Stomach (tissue), 9 donors: ENCODE results near the gene MYPN. TPM values are rescaled to one million over a fixed set of nuclear protein-coding genes. Genes with fewer than 3 reads are reported as not detected.

ENCODE experiments used
- DNase-seq, 2 donors: peaks; one replicate each; pipeline versions ENCODE4 v3.0.0 to v3.0.0-alpha.2; 2013 to 2019
- H3K27ac ChIP-seq, 5 donors: fragments of 200-600 bp in 4 of 5; sonication (generic) in 4 of 5; one replicate each; pipeline ENCODE4 v1.5.1; 2013 to 2019; ENCODE audit warnings: mild to moderate bottlenecking in 1 of 5, moderate library complexity in 1 of 5
- H3K27me3 ChIP-seq, 3 donors: fragments of 200-600 bp; sonication (generic); one replicate each; pipeline ENCODE4 v1.5.1; 2017 to 2019; ENCODE audit warnings: mixed run types in 1 of 3
- H3K36me3 ChIP-seq, 4 donors: fragments of 200-600 bp; sonication (generic); 1 replicate in 3 of 4; 2 replicates in 1 of 4; pipeline ENCODE4 v1.5.1; 2016 to 2019
- H3K4me1 ChIP-seq, 4 donors: fragments of 200-600 bp; sonication (generic); one replicate each; pipeline ENCODE4 v1.5.1; 2016 to 2019
- H3K4me3 ChIP-seq, 4 donors: fragments of 200-600 bp; sonication (generic) in 3 of 4; one replicate each; pipeline ENCODE4 v1.5.1; 2016 to 2019; ENCODE audit warnings: mild to moderate bottlenecking in 1 of 4
- H3K9me3 ChIP-seq, 4 donors: fragments of 200-600 bp; sonication (generic); one replicate each; pipeline ENCODE4 v1.5.1; 2016 to 2019
- EP300 ChIP-seq: sonication (generic); formaldehyde crosslinking; IDR thresholded peaks from one replicate; pipeline ENCODE4 v1.6.1; 2017; ENCODE audit warnings: antibody characterized with exemption
- POLR2A ChIP-seq, 4 donors: fragments of 450-650 bp; IDR thresholded peaks; one replicate each; pipeline ENCODE4 v1.6.1; 2016; ENCODE audit warnings: antibody characterized with exemption in 4 of 4, control low read depth in 2 of 4, mild to moderate bottlenecking in 1 of 4, moderate library complexity in 1 of 4
- POLR2AphosphoS5 ChIP-seq, 3 donors: sonication (generic); formaldehyde crosslinking; IDR thresholded peaks; one replicate each; pipeline ENCODE4 v1.6.1; 2016; ENCODE audit warnings: antibody characterized with exemption in 3 of 3
- WGBS, 5 donors: extraction: QIAGEN DNeasy Blood & Tissue Kit in 3 of 5; methylation state at CpG; one replicate each; pipeline versions ENCODE4 v1.1.5 to v1.1.7; 2013 to 2018; 5-methylcytosine and 5-hydroxymethylcytosine counted together
- intact Hi-C: fragments of 100-400 bp; cut with DNase I; formaldehyde crosslinking; loops from one replicate; pipeline ENCODE4 v1.15.1; 2023; ENCODE audit warnings: low total_unique reads
- polyA plus RNA-seq, 3 donors: library from polyadenylated mRNA; stranded (reverse); fragments of 200-250 nt; gene quantifications; one replicate each; pipeline ENCODE4 v1.2.3, GENCODE V29; 2013
- total RNA-seq, 5 donors: library from RNA; depleted of rRNA; stranded (reverse); fragments of >200 nt; gene quantifications; one replicate each; pipeline versions ENCODE4 v1.1.0 to v1.2.3, GENCODE V29; 2014 to 2016
- TF ChIP-seq, protein P1 (sequence below), 7 experiments: fragments of 450-650 bp in 4 of 7; fragments of 200-600 bp in 3 of 7; sonication (generic) in 3 of 7; IDR thresholded peaks; one replicate each; pipeline ENCODE4 v1.5.1; 2016 to 2019; ENCODE audit warnings: antibody characterized with exemption in 7 of 7, control low read depth in 2 of 7, mild to moderate bottlenecking in 1 of 7
- donor health status: healthy with polysubstance abuse.
- donor health status: Bipolar disorder and iron deficiency.
- donor health status: healthy.

Gene MYPN
- total and polyA plus RNA-seq, 8 donors = 0.06 to 0.76 (median 0.40) TPM; not detected in 4

DNA sequence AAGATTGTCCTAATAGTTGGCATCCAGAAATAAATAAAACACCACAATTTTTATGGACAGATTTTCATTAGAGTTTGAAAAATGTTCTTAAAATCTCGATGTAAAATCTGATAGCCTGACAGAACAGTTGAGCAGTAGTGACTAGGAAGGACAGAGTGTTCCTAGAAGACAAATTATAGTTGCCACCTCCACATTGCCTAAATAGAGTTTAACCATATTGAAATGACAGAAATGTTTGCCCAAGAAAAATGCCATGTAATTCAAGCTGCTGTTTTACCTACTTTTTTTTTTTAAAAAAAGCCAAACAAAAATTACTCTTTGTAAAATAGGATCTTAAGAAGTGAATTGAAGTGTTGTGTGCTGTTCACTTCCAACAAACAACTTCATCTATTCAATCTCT, 25.3 kb upstream of the MYPN start:
- H3K4me3 ChIP-seq = no peak overlapping the region
- WGBS, 5 donors = 13 to 56% (median 45%) methylated on average over 1 of the region's 1 CpG
- peaks cover 0 to 2% (median 0%) of the 10 kb centered on the region in 4 donors for H3K4me1 ChIP-seq
- H3K27me3 ChIP-seq = peaks cover 0 to 4% (median 0%) of the 10 kb centered on the region in 3 donors
- intact Hi-C loops = loop anchor here (5.0 kb wide), 1 partner anchor 68 kb away; no protein-coding TSS in a partner anchor
- no peaks in the 10 kb centered on the region for H3K9me3 ChIP-seq
- no peak for TF ChIP-seq POLR2AphosphoS5 (IDR thresholded peaks at IDR 0.05)
- no peak for TF ChIP-seq POLR2A (IDR thresholded peaks at IDR 0.05)
- no peak for TF ChIP-seq EP300
- TF ChIP-seq, protein P1, sequence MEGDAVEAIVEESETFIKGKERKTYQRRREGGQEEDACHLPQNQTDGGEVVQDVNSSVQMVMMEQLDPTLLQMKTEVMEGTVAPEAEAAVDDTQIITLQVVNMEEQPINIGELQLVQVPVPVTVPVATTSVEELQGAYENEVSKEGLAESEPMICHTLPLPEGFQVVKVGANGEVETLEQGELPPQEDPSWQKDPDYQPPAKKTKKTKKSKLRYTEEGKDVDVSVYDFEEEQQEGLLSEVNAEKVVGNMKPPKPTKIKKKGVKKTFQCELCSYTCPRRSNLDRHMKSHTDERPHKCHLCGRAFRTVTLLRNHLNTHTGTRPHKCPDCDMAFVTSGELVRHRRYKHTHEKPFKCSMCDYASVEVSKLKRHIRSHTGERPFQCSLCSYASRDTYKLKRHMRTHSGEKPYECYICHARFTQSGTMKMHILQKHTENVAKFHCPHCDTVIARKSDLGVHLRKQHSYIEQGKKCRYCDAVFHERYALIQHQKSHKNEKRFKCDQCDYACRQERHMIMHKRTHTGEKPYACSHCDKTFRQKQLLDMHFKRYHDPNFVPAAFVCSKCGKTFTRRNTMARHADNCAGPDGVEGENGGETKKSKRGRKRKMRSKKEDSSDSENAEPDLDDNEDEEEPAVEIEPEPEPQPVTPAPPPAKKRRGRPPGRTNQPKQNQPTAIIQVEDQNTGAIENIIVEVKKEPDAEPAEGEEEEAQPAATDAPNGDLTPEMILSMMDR (IDR thresholded peaks at IDR 0.05) = no peak
- no peak overlapping the region for H3K27ac ChIP-seq
- no peaks in the 10 kb centered on the region for H3K36me3 ChIP-seq
- no peak for DNase-seq

- DNase-seq = no peak
- Histone ChIP-seq H3K36me3 (no peaks in the 10 kb centered on the region), H3K4me1 (peaks cover 0 to 2% (median 0%) of the 10 kb centered on the region in 4 donors), H3K27ac (no peak overlapping the region), H3K27me3 (peaks cover 0 to 4% (median 0%) of the 10 kb centered on the region in 3 donors), H3K9me3 (no peaks in the 10 kb centered on the region), H3K4me3 (no peak overlapping the region)
- intact Hi-C loops = loop anchor here (5.0 kb wide), 1 partner anchor 68 kb away; no protein-coding TSS in a partner anchor
- TF ChIP-seq, protein P1 (IDR thresholded peaks at IDR 0.05) = no peak
- TF ChIP-seq POLR2A (IDR thresholded peaks at IDR 0.05) (no peak), POLR2AphosphoS5 (IDR thresholded peaks at IDR 0.05) (no peak), EP300 (no peak)
- 92 to 95% (median 93%) methylated on average over 4 of the region's 4 CpGs for WGBS, 5 donors
These were observed 24.8 kb upstream of the MYPN start for GRCh38 chr10:68084469-68084868.

DNA sequence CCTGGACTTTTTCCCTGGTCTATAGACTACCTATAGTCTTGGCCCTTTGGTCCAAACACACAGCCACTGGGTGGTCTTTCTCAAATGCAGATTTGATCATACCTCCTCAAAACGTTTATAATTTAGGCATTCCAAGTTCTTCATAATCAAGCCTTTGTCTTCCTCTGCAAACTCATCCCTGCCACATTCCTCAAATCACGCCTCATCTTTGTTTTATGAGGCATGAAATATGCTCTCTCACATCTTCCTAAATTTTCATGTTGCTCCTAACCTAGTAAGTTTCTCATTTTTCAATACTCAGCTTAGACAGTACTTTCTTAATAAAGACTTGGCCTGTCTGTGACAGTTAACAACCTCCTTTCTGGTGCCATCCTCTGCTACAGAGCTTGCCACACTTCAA, 23.3 kb upstream of the MYPN start:
- TF ChIP-seq, protein P1 (IDR thresholded peaks at IDR 0.05) = no peak
- TF ChIP-seq EP300 = no peak
- TF ChIP-seq POLR2AphosphoS5 (IDR thresholded peaks at IDR 0.05) = no peak
- no peak for TF ChIP-seq POLR2A (IDR thresholded peaks at IDR 0.05)
- intact Hi-C loops = loop anchor here (5.0 kb wide), 1 partner anchor 199 kb away; no protein-coding TSS in a partner anchor
- no peak overlapping the region for H3K27ac ChIP-seq
- H3K4me1 ChIP-seq = peaks cover 0 to 2% (median 0%) of the 10 kb centered on the region in 4 donors
- WGBS, 5 donors = 61 to 78% (median 66%) methylated on average over 2 of the region's 2 CpGs
- H3K27me3 ChIP-seq = peaks cover 0 to 4% (median 0%) of the 10 kb centered on the region in 3 donors
- DNase-seq = no peak
- H3K36me3 ChIP-seq = no peaks in the 10 kb centered on the region
- H3K4me3 ChIP-seq = no peak overlapping the region
- H3K9me3 ChIP-seq = no peaks in the 10 kb centered on the region

DNA sequence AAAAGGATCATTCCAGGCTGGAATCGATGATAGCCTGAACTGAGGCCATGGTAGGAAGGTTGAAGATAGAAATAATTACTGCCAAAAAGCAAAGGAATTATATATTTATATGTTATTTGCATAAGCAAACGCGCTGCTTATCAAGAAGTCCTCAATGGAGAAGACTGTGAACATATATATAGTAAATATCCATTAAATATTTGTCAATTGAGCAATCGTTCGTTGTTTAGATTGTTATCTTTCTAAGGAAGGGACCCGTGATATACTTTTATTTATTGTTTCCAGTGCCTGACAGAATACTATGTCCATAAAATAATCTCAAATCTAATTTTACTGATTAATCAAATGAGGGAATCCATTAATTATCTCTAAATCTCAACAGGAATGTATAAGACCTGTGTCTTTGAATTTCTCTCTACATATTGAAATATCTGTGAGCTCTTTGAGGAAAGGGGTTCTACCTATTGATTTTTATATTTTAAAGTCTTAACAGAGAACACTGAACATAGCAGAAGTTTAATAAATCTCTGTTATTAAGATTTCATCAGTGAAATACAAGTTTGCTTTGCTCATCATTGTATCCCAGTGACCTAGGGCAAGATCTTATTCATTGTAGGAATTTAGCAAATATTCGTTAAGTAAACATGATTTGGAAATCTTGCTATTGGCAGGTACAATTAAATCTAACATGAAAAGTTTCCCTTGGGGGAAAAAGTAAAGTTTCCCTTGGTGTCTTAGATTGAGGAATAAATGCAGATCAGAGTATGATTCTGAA, 22.2 kb upstream of the MYPN start:
- intact Hi-C loops = loop anchor here (5.0 kb wide), 1 partner anchor 200 kb away; no protein-coding TSS in a partner anchor
- no peak overlapping the region for H3K27ac ChIP-seq
- 39 to 69% (median 57%) methylated on average over 7 of the region's 7 CpGs for WGBS, 5 donors
- no peak for TF ChIP-seq POLR2AphosphoS5 (IDR thresholded peaks at IDR 0.05)
- TF ChIP-seq, protein P1 (IDR thresholded peaks at IDR 0.05) = no peak
- no peak for TF ChIP-seq EP300
- TF ChIP-seq POLR2A (IDR thresholded peaks at IDR 0.05) = no peak
- H3K27me3 ChIP-seq = peaks cover 0 to 2% (median 0%) of the 10 kb centered on the region in 3 donors
- DNase-seq = no peak
- no peaks in the 10 kb centered on the region for H3K9me3 ChIP-seq
- H3K4me1 ChIP-seq = peaks cover 0 to 2% (median 0%) of the 10 kb centered on the region in 4 donors
- H3K4me3 ChIP-seq = no peak overlapping the region
- H3K36me3 ChIP-seq = no peaks in the 10 kb centered on the region
